RWPE1 (cell line): Measurements from ENCODE around the gene POC5.

ENCODE experiments used
- CTCF ChIA-PET: fragments of 350-600 bp; sonication (Branson Sonifier 250); formaldehyde crosslinking; extraction: SDS; loops from one replicate; lab custom pipeline; 2021; lab: Yijun Ruan, JAX
- POLR2A ChIA-PET: fragments of 400-600 bp; formaldehyde crosslinking; extraction: SDS; loops from one replicate; lab custom pipeline; 2020; ENCODE audit warnings: antibody characterized with exemption; ENCODE audit not compliant: low non-redundant PET; lab: Yijun Ruan, JAX
- DNase-seq: peaks from one replicate; pipeline ENCODE4 v3.0.0; 2012; ENCODE audit warnings: low spot score
- H3K27ac ChIP-seq: fragments of 450-650 bp; 2 replicates; pipeline ENCODE4 v1.5.1; 2017
- CTCF ChIP-seq: fragments of 450-650 bp; conservative IDR thresholded peaks from 2 replicates; pipeline ENCODE4 v1.5.1; 2017; ENCODE audit warnings: low read depth, mild to moderate bottlenecking

Gene POC5

GRCh38 chr5:75627801-75628200 is 89.4 kb downstream of the POC5 start:
- no peak for TF ChIP-seq CTCF
- POLR2A ChIA-PET = no interaction called here
- DNase-seq = no peak
- H3K27ac ChIP-seq = no peak overlapping the region
- CTCF ChIA-PET = interaction anchor here (0.8 kb wide), 1 partner anchor 676 kb away, joined by 3 read pairs; no protein-coding TSS in a partner anchor

GRCh38 chr5:75626959-75627358 is 90.3 kb downstream of the POC5 start:
- DNase-seq = no peak
- no peak for TF ChIP-seq CTCF
- no peak overlapping the region for H3K27ac ChIP-seq
- ChIA-PET CTCF (interaction anchor here (0.8 kb wide), 1 partner anchor 675 kb away, joined by 3 read pairs; no protein-coding TSS in a partner anchor), POLR2A (no interaction called here)
